GM18499 (cell line): ENCODE results near the gene LAMTOR1.

Experiments used
- ATAC-seq: cut with Tn5 transposase; IDR thresholded peaks from one replicate; pipeline ENCODE4 v1.9.1; 2021; ENCODE audit warnings: moderate number of reproducible peaks; ENCODE audit not compliant: insufficient read depth, unreplicated experiment

LAMTOR1 gene

DNA sequence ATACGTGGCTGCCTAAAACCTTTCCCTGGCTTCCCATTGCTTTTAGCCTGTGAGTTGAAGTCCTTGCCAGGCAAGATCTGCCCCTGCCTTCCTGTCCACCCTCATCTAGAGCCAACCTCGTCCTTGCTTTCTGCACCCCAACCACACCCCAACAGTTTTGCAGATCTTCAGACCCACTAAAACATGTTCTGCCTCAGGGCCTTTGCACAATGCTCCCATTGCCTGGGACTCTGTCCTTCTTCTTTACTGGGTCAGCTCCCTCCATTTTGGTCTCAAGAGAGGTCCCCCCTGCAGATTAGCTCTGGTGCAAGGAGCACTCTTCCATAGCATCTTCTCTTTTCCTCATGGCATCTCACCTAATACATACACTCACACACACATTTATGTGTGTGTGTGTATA is 17.8 kb upstream of the LAMTOR1 start:
- no peak for ATAC-seq

DNA sequence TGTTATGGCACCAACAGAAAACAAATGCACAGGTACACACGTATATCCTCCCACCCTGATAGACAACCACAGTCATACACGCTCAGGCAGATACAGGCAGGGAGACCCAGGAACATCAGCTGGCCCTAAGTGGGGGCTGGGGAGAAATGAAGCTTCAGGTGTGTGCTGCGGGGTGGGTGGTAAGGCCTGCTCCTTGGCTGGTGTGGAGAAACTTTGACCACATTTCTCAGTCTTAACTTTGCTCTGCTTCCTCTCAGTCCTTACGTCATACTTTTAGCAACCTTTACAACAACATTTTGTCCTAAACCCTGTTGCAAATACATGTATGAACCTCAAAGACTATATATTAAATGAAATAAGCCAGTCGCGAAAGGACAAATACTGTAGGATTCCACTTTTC is 16.1 kb upstream of the LAMTOR1 start:
- no peak for ATAC-seq

DNA sequence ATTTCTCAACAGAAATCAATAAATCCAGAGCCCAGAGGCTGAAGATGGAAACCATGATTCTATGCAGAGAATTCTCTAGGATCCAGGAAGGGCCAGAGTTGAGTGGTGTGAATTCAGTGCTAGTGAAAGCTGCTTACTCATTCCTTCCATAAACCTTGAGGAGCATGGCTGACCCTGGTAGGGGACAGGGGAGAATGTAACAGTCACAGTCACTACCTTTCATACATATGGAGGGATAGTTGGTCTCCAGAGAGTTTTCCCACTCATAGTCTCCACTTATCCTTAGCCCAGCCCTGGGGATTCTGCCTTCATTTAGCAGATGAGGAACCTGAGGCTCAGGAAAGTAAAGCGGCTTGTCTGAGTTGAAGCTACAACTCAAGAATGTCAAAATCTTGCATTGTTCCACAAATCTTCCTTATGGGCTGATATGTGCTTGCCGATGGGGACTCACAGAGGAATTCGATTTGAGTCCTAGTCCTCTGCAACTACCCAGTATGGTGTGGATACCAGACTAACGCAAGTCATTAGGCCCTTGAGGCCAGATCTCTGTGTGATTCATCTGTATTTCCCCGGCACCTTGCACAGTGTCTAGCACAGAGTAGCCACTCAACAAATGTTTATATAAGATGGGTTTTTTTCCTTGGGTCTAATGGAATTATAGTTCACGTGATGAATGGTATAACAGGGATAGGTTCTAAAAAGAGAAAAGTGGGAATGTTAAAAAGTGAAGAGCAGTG is 13.1 kb upstream of the LAMTOR1 start:
- no peak for ATAC-seq

- ATAC-seq: no peak
These were observed 11.5 kb upstream of the LAMTOR1 start for GRCh38 chr11:72114570-72114969.

DNA sequence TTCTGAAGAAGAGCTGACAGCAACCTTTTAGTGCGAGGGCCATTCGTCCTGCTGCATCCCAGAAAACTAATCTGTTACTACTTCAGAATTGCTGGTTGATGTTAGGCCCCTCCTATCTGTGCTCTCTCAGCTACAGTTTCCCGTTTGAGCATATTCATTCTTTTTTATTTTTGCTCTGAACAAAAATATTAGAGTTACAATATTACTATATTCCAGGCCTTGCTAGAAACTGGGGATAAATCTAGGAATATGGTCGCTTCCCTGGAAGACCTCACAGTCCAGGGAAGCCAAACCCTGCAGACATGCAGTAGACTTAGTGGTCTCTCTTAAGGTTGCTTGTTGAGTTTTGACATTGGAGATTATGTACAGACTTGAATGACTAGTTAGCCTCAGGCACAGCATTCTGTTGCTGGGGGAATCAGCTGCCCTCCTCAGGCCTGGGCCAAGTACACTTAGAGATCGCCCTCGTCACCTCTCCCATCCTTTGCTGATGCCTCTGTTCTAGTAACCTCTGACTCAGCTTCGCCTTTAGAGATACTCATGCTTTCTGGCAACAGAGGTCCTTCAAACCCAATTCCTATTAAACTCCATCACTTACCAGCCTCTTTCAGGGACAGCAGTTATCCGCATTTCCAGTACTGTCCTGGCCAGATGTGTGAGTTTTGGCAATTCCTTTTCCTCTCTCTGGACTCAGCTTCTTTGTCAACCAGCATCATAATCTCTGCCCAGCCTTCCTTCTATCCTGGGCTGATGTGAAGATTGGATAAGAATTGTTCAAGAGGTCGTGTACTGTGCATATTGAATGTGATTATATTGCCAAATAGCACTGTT is 10.1 kb upstream of the LAMTOR1 start:
- no peak for ATAC-seq

GRCh38 chr11:72112143-72112977 is 9.3 kb upstream of the LAMTOR1 start, which contains the start of gene ANAPC15:
Gene ANAPC15, minus strand, starts transcription at chr11:72112695. Its CDS starts 1,419 bp downstream, at chr11:72111276.
- ATAC-seq: peak; percentile 77

DNA sequence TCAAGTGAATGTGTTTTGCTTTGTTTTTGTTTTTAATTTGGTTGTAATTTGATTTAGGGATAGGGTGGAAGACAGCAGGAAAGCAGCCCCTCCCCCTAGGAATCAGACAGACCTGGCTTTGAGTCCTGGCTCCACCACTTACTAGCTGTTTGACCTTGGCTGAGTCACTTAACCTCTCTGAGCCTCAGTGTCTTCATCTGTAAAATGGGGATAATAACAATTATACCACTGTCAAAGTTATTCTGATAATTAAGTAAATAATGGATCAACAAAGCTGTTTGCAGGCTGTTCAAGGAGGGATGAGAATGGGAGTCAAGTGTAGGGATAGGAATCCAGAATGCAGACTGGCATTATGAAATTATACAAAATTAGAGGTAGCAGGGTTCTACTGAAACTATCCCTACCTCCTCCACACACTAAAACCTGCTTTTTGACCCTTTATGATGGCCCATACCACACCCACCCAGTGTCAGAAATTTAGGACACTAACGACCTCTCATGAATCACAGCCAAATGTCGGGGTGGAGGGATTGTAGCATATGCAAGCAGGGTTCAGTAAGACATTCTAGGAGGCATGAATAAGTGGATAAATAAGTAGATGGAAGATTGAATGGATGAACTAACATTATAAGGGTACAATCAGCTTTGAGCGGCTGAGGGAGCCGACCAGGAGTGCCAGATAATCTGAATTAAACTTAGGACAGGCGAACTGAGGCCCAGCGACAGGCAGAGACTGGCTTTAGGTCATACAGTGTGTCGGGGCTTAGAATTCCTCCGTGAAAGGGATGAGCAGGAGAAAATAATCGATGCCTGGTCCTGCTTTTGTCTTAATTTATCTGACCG is 8.4 kb upstream of the LAMTOR1 start:
- ATAC-seq: no peak

- no peak for ATAC-seq
These were observed 2.8 kb upstream of the LAMTOR1 start, which contains the start of gene TOMT for GRCh38 chr11:72105888-72106287. Gene TOMT, plus strand, starts transcription at chr11:72105924. Its CDS starts 28 bp downstream, at chr11:72105952.

- ATAC-seq: no peak
These were observed 664 bp upstream of the LAMTOR1 start for GRCh38 chr11:72103754-72104167.

GRCh38 chr11:72102631-72102945 is 509 bp downstream of the LAMTOR1 start:
- ATAC-seq: no peak

GRCh38 chr11:72102162-72102561 is 935 bp downstream of the LAMTOR1 start:
- ATAC-seq: no peak

DNA sequence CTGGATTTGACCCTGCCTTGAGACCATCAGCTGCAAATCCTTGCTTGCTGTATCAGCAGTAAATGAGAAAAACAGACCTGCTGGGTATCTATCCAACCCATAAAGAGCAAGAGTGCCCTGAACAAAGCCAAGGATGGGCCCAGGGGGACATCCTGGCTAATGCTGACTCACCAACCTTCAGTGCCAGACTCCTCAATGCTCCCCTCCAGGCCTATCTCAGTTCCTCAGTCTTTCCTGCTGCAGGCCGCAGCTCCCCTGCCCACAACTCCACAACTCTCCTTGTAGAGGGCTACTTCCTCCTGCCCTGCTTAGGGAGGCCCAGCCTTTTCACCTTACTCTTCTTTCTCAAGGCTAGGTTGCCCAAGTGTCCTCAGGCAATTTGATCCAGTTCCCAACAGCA is 2.6 kb downstream of the LAMTOR1 start:
- no peak for ATAC-seq

DNA sequence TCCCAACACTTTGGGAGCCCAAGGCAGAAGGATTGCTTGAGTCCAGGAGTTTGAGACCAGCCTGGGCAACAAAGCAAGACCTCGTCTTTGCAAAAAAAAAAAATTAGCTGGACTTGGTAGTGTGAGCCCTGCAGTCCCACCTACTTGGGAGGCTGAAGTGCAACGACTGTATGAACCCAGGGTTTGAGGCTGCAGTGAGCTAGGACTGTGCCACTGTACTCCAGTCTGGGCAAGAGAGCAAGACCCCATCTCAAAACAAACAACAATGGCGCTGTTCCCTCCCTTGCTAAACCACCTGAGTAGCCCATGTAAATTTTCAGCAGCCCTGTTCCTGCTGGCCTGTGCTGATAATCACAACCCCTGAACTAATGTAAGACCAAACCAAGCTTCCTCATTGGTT is 3.1 kb downstream of the LAMTOR1 start:
- ATAC-seq: no peak

GRCh38 chr11:72098741-72099140 is 4.4 kb downstream of the LAMTOR1 start:
- no peak for ATAC-seq

DNA sequence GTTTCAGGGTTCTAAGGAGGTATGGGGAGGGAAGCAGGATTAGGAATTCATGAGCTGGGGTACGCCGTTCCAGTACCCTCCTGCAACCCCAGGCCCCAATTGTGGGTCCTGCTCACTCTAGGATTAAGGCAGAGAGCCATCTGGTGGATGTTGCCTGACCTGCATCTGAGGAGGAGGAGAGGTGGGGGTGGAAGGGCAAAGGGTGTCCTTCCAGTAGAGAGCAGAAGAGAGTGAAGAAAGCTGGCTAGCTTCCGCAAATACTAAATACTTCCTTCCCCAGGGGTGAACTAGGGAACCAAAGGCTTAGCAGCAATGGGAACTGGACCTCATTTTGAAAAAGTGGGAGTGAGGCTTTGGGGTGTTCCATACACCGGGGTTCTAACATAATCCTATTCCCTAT is 11.8 kb downstream of the LAMTOR1 start:
- ATAC-seq: no peak

GRCh38 chr11:72088076-72088808 is 14.9 kb downstream of the LAMTOR1 start:
- no peak for ATAC-seq

GRCh38 chr11:72085621-72086351 is 17.3 kb downstream of the LAMTOR1 start:
- ATAC-seq: no peak

GRCh38 chr11:72084965-72085364 is 18.1 kb downstream of the LAMTOR1 start:
- no peak for ATAC-seq

DNA sequence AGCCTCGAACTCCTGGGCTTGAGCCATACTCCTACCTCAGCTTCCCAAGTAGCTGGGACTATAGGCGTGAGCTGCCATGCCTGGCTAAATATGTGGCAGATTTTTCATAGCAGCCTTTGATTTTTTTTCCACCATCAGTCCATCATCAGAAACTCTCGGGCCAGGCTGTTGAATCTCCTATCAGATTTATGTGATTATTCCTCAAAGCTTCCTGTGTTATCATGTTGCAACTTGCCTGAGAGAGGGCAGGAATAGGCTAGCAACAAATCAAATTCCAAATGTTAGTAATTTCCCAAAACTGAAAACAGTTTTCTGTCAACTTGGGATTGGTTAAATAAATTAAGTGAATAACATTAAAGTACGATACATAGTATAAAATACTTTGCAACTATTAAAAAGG is 19.0 kb downstream of the LAMTOR1 start:
- no peak for ATAC-seq
